ENCODE results near the gene GUK1.
A peak's percentile ranks its signal among the peaks of the same experiment; 100 is the strongest.

The GUK1 gene

GRCh38 chr1:228159008-228159665 is 19.1 kb downstream of the GUK1 start:
- Histone ChIP-seq H3K9me3 (ENCODE audit: control insufficient read depth, low read length) (no peaks in the 10 kb centered on the region), H3K27ac (no peak overlapping the region), H3K36me3 (ENCODE audit: control insufficient read depth, insufficient read depth, low read length) (no peaks in the 10 kb centered on the region), H3K27me3 (ENCODE audit: control insufficient read depth, insufficient read depth, low read length) (no peaks in the 10 kb centered on the region), H3K79me2 (peaks cover 2% of the 10 kb centered on the region), H3K4me2 (ENCODE audit: low read length) (no peak overlapping the region), H3K4me3 (ENCODE audit: low read depth, low read length) (no peak overlapping the region), H2AFZ (no peak overlapping the region), H3K9ac (no peak overlapping the region), H3K4me1 (no peaks in the 10 kb centered on the region)
- TF ChIP-seq, protein P1, sequence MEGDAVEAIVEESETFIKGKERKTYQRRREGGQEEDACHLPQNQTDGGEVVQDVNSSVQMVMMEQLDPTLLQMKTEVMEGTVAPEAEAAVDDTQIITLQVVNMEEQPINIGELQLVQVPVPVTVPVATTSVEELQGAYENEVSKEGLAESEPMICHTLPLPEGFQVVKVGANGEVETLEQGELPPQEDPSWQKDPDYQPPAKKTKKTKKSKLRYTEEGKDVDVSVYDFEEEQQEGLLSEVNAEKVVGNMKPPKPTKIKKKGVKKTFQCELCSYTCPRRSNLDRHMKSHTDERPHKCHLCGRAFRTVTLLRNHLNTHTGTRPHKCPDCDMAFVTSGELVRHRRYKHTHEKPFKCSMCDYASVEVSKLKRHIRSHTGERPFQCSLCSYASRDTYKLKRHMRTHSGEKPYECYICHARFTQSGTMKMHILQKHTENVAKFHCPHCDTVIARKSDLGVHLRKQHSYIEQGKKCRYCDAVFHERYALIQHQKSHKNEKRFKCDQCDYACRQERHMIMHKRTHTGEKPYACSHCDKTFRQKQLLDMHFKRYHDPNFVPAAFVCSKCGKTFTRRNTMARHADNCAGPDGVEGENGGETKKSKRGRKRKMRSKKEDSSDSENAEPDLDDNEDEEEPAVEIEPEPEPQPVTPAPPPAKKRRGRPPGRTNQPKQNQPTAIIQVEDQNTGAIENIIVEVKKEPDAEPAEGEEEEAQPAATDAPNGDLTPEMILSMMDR (IDR thresholded peaks at IDR 0.05): no peak

DNA sequence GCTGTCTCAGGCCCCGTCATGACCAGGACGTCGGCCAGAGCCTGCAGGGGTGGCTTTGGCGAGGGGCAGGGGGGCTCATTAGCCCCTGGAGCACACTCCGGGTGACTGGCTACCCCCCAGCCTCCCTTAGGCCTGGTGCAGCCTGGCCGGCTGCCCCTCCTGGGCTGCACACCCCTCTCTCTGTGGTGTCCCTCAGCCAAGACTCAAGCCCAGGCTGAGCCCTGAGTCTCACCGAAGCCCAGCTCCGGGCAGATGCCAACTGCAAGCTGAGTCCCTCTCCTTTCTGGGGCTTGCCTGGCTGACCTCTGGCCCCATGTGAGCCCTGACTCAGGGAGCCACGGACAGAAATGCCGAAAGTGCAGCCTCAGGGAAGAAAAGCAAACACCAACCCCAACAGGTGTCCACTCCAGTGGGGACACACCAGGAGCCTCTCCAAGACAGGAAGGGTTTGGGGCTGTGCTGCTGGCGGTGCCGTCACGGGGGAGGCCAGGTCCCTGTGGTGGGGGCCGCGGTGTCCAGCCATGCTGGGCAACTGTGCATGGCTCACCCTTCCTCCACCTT is 20.2 kb downstream of the GUK1 start:
- TF ChIP-seq, protein P1 (IDR thresholded peaks at IDR 0.05): no peak
- Histone ChIP-seq H3K27ac (no peak overlapping the region), H3K36me3 (ENCODE audit: control insufficient read depth, insufficient read depth, low read length) (no peaks in the 10 kb centered on the region), H3K9ac (no peak overlapping the region), H3K4me1 (no peaks in the 10 kb centered on the region), H3K4me2 (ENCODE audit: low read length) (no peak overlapping the region), H3K27me3 (ENCODE audit: control insufficient read depth, insufficient read depth, low read length) (no peaks in the 10 kb centered on the region), H3K4me3 (ENCODE audit: low read depth, low read length) (no peak overlapping the region), H3K9me3 (ENCODE audit: control insufficient read depth, low read length) (no peaks in the 10 kb centered on the region), H3K79me2 (no peaks in the 10 kb centered on the region), H2AFZ (no peak overlapping the region)

DNA sequence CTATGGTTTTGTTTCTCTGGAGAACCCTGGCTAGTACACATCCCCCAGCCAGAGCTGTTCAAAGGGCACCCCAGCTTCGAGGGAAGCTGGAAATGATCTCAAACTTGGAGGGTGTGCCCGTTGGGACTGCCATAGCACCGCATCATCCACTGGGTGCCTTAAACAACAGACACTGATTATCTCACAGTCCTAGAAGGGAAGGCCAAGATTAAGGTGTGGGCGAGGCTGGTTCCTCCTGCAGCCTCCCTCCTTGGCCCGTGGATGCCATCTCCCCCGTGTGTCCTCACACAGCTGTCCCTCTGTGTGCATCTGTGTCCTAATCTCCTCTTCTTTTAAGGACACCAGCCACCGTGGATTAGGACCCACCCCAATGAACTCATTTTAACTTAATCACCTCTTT is 21.3 kb downstream of the GUK1 start:
- Histone ChIP-seq H3K4me3 (ENCODE audit: low read depth, low read length) (no peak overlapping the region), H3K27ac (peak overlapping the region; percentile 32)

DNA sequence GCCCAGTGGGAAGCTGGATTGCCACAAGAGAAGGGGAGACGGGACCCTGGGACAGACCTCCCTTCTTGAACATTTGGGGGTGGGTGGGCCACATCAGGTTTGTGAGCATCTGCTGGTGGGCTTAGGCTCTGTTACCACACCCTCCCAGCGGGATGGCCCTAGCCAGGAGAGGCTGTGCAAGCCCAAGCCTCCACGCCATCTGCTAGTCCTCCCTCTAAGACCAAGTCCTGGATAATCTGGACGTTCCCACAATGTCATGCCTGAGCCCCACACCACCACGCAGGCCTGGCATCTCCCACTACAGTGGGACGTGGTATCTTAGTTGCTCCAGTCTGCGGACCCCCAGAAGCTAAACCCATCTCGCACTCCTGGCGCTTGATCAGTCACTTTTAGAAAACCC is 21.8 kb downstream of the GUK1 start:
- no peaks in the 10 kb centered on the region for H3K4me1 ChIP-seq
- H3K4me2 ChIP-seq (ENCODE audit: low read length): no peak overlapping the region
- no peaks in the 10 kb centered on the region for H3K36me3 ChIP-seq (ENCODE audit: control insufficient read depth, insufficient read depth, low read length)
- no peak overlapping the region for H2AFZ ChIP-seq
- no peak overlapping the region for H3K9ac ChIP-seq
- H3K9me3 ChIP-seq (ENCODE audit: control insufficient read depth, low read length): no peaks in the 10 kb centered on the region
- H3K27ac ChIP-seq: peak overlapping the region; percentile 32
- TF ChIP-seq, protein P1 (IDR thresholded peaks at IDR 0.05): no peak
- H3K79me2 ChIP-seq: no peaks in the 10 kb centered on the region
- H3K27me3 ChIP-seq (ENCODE audit: control insufficient read depth, insufficient read depth, low read length): no peaks in the 10 kb centered on the region
- H3K4me3 ChIP-seq (ENCODE audit: low read depth, low read length): no peak overlapping the region

More for the DNA sequence above, 21.3 kb downstream of the GUK1 start:
- Histone ChIP-seq H3K9me3 (ENCODE audit: control insufficient read depth, low read length) (no peaks in the 10 kb centered on the region), H3K36me3 (ENCODE audit: control insufficient read depth, insufficient read depth, low read length) (no peaks in the 10 kb centered on the region), H3K4me2 (ENCODE audit: low read length) (no peak overlapping the region), H3K79me2 (no peaks in the 10 kb centered on the region), H2AFZ (no peak overlapping the region), H3K4me1 (no peaks in the 10 kb centered on the region), H3K9ac (no peak overlapping the region), H3K27me3 (ENCODE audit: control insufficient read depth, insufficient read depth, low read length) (no peaks in the 10 kb centered on the region)
- TF ChIP-seq, protein P1 (IDR thresholded peaks at IDR 0.05): no peak

Measured in parathyroid adenoma (tissue), 2 donors.